ENCODE data around the gene CFL2.
"Not testable (repeated sequence)": the region's sequence is repeated elsewhere in the genome, so short reads cannot be mapped to it uniquely, and the experiment has no call there.

CFL2 gene

DNA sequence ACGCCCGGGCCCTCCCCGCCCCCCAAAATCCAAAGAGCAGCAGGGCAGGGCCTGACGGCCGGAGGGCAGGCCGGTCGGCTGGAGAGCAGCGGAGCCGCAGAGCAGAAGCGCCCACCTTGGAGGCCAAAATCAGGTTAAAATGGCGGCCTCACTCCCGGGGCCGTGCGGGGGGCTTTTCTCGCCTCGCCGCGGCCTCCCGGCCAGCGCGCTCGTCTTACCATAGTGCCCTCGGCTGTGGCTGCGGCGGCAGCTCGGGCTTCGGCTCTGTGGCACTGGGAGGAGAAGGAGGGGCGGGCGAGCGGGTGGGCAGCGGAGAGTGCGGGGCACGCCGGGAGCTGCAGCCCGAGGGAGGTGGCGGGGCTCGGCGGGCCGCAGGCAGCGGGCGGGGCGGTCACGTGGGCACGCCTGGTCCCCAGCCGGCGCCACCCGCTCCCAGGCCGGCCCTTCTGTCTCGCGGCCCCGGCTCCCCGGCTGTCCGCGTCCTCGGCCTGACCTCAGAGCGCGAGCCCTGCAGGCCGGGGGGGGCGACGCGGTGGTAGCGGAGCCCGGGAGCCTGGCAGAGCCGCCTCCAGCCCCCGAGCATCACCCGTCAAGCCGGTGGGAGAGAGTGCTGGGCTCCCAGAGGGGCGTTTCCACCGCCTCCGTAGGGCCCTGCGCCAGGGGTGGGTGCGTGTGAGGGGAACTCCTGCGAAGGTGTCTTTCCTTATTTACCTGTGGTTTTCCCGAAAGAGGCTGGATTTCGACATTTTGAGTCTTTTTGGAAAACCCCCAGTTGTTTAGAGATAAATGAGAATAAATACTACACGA, at the start of gene CFL2:
TSS of gene CFL2 (minus strand) at position 274 of the 807 bp plus-strand sequence. CDS start at position 221, 53 bp downstream.
- peak within 1 kb of the TSS; percentile 88 for H3K27ac Mint-ChIP-seq
- H3K27me3 Mint-ChIP-seq (ENCODE audit: low read depth): peaks cover 15% of the 10 kb centered on the region
- H3K9me3 Mint-ChIP-seq: no peaks in the 10 kb centered on the region
- H3K4me3 Mint-ChIP-seq: peak within 1 kb of the TSS; percentile 92
- peak; percentile 70 for DNase-seq (ENCODE audit: low spot score)
- peaks cover 8% of the 10 kb centered on the region for H3K36me3 Mint-ChIP-seq (ENCODE audit: low read depth)
- H3K4me1 Mint-ChIP-seq (ENCODE audit: low read depth): peaks cover 25% of the 10 kb centered on the region

DNA sequence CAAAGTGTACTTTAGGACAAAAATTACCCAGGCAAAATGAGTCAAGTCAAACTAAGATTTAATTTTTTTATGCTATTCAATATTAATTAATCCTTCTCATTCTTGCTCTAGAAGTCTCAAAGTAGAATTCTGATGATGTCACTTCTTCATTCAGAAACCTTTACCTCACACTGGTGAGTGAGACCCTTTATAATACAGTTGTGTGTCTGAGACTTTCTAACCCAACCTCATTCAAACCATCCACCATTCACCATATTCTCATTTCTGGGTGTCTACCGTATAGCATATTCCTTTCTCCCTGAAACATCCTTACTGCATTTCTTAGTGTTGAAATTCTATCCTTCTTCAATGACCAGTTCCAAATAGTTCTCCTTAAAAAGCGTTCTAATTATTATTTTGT, 40.8 kb upstream of the CFL2 start:
- no peaks in the 10 kb centered on the region for H3K4me1 Mint-ChIP-seq (ENCODE audit: low read depth)
- H3K4me3 Mint-ChIP-seq: no peak overlapping the region
- no peaks in the 10 kb centered on the region for H3K27me3 Mint-ChIP-seq (ENCODE audit: low read depth)
- no peak for DNase-seq (ENCODE audit: low spot score)
- H3K36me3 Mint-ChIP-seq (ENCODE audit: low read depth): peaks cover 35% of the 10 kb centered on the region
- no peak overlapping the region for H3K27ac Mint-ChIP-seq
- no peaks in the 10 kb centered on the region for H3K9me3 Mint-ChIP-seq

DNA sequence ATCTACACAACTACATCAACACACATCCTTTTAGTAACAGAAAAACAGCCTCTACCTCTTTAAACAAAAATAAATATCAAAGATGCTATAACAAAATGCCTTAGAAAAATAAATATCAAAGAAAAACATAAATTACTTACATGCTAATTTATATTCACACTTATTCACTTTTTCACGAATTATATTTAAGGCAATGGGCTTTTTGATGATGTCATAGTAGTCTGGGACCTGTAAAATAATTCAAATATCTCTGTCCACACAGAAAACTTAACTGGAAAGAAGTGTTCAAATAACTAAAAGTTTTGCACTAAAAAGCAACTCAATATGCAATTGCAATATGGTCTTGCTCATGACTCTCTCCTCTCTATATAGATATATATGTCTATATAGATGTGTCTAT, 40.3 kb upstream of the CFL2 start:
- H3K4me1 Mint-ChIP-seq (ENCODE audit: low read depth): no peaks in the 10 kb centered on the region
- H3K27me3 Mint-ChIP-seq (ENCODE audit: low read depth): no peaks in the 10 kb centered on the region
- DNase-seq (ENCODE audit: low spot score): no peak
- H3K9me3 Mint-ChIP-seq: no peaks in the 10 kb centered on the region
- H3K36me3 Mint-ChIP-seq (ENCODE audit: low read depth): peaks cover 31% of the 10 kb centered on the region
- no peak overlapping the region for H3K27ac Mint-ChIP-seq
- H3K4me3 Mint-ChIP-seq: no peak overlapping the region

DNA sequence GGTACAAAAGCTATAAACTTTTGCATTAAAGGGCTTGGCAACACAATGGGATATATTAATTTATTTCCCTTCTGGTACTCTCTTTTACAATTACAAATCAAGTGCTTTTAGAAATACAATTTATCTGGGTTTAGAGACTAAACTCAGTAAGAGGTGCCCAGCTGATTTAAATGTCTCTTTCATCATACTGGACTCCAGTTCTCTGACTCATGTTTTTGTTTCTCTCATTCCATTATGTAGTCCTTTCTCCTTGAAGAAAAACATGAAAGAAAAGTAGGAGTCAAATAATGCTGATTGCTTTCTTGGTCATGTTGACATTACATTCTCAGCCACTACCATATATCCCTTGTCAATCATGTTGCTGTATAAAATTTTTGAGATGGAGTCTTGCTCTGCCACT, 36.3 kb upstream of the CFL2 start:
- Mint-ChIP-seq H3K9me3 (no peaks in the 10 kb centered on the region), H3K36me3 (ENCODE audit: low read depth) (peaks cover 24% of the 10 kb centered on the region), H3K27ac (no peak overlapping the region), H3K4me1 (ENCODE audit: low read depth) (no peaks in the 10 kb centered on the region), H3K27me3 (ENCODE audit: low read depth) (no peaks in the 10 kb centered on the region), H3K4me3 (no peak overlapping the region)
- no peak for DNase-seq (ENCODE audit: low spot score)

DNA sequence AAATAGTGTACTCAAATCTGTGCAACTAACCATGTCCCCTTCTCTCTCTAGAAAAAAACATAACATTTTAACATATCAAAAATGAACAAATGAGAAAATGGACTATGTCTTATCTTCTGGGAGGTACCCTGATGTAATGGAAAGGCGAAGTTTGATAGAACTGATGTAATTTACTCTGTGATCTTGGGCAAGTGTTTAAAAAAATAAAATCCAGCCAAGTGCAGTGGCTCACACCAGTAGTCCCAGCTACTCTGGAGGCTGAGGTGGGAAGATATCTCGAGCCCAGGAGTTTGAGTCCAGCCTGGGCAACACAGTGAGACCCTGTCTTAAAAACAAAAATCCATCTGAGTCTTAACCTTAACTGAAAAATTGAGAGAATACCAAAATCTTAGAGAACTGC, 35.8 kb upstream of the CFL2 start:
- Mint-ChIP-seq H3K36me3 (ENCODE audit: low read depth) (peaks cover 19% of the 10 kb centered on the region), H3K27ac (no peak overlapping the region), H3K9me3 (no peaks in the 10 kb centered on the region), H3K4me1 (ENCODE audit: low read depth) (no peaks in the 10 kb centered on the region), H3K27me3 (ENCODE audit: low read depth) (no peaks in the 10 kb centered on the region), H3K4me3 (no peak overlapping the region)
- no peak for DNase-seq (ENCODE audit: low spot score)

DNA sequence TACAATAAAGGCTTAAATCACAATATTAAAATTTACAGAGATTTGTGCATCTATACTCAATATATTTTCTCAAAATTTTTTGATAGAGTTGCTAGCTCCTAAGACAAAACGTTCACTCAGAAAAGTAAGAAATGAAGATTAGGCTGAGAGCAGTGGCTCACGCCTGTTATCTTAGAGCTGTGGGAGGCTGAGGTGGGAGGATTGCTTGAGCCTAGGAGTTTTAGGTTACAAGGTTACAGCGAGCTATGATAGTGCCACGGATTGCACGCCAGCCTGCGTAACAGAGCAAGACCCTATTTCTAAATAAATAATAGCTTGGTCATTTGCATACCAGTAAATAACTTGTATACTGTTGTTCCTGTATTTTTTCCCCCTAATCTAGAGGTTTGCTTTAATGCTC, 35.0 kb upstream of the CFL2 start:
- no peak for DNase-seq (ENCODE audit: low spot score)
- Mint-ChIP-seq H3K27me3 (ENCODE audit: low read depth) (no peaks in the 10 kb centered on the region), H3K4me3 (no peak overlapping the region), H3K27ac (no peak overlapping the region), H3K9me3 (no peaks in the 10 kb centered on the region), H3K4me1 (ENCODE audit: low read depth) (no peaks in the 10 kb centered on the region), H3K36me3 (ENCODE audit: low read depth) (peaks cover 15% of the 10 kb centered on the region)

DNA sequence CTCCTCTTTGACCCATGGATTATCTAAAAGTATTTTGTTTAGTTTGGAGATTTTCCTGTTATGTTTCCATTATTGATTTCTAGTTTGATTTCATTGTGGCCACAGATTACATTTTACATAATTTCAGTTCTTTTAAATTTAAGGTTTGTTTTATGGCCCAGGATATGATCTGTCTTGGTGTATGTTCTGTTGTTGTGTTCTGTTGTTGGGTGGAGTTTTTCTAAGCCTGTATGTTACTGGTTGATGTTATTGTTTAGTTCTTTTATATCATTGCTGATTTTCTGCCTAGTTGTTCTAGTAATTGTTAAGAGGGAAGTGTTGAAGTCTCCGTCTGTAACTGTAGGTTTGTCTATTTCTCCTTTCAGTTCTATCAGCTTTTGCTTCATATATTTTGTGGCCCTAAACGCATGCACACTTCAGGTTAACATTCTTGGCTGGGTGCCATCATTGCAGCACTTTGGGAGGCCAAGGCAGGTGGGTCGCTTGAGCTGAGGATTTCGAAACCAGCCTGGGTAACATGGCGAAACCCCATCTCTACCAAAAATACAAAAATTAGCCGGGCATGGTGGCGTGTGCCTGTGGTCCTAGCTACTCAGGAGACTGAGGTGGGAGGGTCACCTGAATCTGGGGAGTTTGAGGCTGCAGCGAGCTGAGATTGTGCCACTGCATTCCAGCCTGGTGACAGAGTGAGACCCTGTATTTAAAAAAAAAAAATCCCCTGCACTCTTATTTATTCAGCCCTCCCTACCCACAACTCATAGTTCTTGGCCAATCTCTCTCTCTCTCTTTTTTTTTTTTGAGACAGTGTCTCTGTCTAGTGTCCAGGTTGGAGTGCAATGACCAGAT, 28.1 kb upstream of the CFL2 start:
- no peak for DNase-seq (ENCODE audit: low spot score)
- peaks cover 10% of the 10 kb centered on the region for H3K4me1 Mint-ChIP-seq (ENCODE audit: low read depth)
- H3K27me3 Mint-ChIP-seq (ENCODE audit: low read depth): no peaks in the 10 kb centered on the region
- H3K9me3 Mint-ChIP-seq: no peaks in the 10 kb centered on the region
- H3K36me3 Mint-ChIP-seq (ENCODE audit: low read depth): no peaks in the 10 kb centered on the region
- no peak overlapping the region for H3K4me3 Mint-ChIP-seq
- no peak overlapping the region for H3K27ac Mint-ChIP-seq

DNA sequence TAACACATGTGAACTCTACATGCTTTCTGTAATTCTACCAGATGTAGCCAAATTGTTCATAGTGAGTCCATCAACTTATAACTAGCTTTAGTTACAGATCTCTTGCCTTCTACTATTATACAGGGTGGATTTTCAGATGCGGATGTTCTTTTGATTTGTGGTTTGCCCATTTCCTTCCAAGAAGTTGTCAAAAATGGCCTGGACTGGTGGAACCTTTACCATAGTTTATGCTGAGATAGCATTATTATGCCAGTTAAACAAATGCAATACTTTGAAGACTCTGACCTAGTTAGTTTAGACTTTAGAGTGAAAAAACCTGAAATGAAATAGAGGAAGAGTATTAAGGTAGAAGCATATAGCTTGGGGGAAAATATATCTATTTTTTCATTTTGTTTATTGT, 27.4 kb upstream of the CFL2 start:
- Mint-ChIP-seq H3K36me3 (ENCODE audit: low read depth) (no peaks in the 10 kb centered on the region), H3K27me3 (ENCODE audit: low read depth) (no peaks in the 10 kb centered on the region), H3K4me3 (no peak overlapping the region), H3K9me3 (no peaks in the 10 kb centered on the region), H3K4me1 (ENCODE audit: low read depth) (peaks cover 10% of the 10 kb centered on the region), H3K27ac (no peak overlapping the region)
- no peak for DNase-seq (ENCODE audit: low spot score)

DNA sequence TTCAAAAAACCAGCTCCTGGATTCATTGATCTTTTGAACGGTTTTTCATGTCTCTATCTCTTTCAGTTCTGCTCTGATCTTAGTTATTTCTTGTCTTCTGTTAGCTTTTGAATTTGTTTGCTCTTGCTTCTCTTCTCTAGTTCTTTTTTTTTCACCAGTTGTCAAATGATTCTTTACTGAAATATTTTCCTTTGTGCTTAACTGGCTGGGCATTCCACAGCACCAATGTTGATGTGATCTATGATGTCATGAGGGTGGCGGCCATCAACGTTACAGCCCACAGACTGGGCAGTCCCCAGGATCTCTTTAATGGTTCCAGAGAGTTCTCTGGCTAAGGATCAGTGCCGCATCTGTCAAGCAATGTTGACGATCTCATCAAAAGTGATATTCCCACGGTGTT, 25.7 kb upstream of the CFL2 start:
- H3K9me3 Mint-ChIP-seq; H3K36me3 Mint-ChIP-seq (ENCODE audit: low read depth); H3K4me3 Mint-ChIP-seq; H3K27ac Mint-ChIP-seq; DNase-seq (ENCODE audit: low spot score); H3K27me3 Mint-ChIP-seq (ENCODE audit: low read depth): not testable (repeated sequence)
- H3K4me1 Mint-ChIP-seq (ENCODE audit: low read depth): peaks cover 10% of the 10 kb centered on the region

DNA sequence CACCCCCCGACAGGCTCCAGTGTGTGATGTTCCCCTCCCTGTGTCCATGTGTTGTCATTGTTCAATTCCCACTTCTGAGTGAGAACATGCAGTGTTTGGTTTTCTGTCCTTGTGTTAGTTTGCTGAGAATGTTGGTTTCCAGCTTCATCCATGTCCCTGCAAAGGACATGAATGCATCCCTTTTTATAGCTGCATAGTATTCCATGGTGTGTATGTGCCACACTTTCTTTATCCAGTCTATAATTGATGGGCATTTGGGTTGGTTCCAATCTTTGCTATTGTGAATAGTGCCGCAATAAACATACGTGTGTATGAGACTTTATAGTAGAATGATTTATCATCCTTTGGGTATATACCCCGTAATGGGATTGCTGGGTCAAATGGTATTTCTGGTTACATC, 22.7 kb upstream of the CFL2 start:
- H3K27me3 Mint-ChIP-seq (ENCODE audit: low read depth); H3K36me3 Mint-ChIP-seq (ENCODE audit: low read depth); H3K9me3 Mint-ChIP-seq; H3K4me3 Mint-ChIP-seq; H3K27ac Mint-ChIP-seq; H3K4me1 Mint-ChIP-seq (ENCODE audit: low read depth); DNase-seq (ENCODE audit: low spot score): not testable (repeated sequence)

DNA sequence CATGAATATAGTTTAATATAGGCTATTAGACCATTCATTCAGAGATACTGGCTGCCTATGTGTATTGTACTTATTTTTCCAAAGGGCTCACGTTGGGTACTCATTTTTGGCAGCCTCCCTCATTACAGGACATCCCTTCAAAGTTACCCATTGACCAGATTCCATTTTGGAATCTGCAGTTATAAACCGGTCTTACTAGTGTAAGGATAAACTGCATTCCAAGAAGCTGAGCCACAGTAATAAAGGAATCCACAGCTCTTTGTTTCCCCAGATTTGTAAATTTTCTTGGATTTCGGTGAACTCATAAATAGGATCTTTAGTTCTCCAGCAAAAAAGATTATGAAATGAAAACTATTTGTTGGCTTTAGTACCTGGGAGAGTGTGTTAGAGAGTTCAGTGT, 18.9 kb upstream of the CFL2 start:
- Mint-ChIP-seq H3K4me1 (ENCODE audit: low read depth) (no peaks in the 10 kb centered on the region), H3K27me3 (ENCODE audit: low read depth) (peaks cover 11% of the 10 kb centered on the region), H3K4me3 (no peak overlapping the region), H3K36me3 (ENCODE audit: low read depth) (no peaks in the 10 kb centered on the region), H3K9me3 (no peaks in the 10 kb centered on the region), H3K27ac (no peak overlapping the region)
- DNase-seq (ENCODE audit: low spot score): no peak

DNA sequence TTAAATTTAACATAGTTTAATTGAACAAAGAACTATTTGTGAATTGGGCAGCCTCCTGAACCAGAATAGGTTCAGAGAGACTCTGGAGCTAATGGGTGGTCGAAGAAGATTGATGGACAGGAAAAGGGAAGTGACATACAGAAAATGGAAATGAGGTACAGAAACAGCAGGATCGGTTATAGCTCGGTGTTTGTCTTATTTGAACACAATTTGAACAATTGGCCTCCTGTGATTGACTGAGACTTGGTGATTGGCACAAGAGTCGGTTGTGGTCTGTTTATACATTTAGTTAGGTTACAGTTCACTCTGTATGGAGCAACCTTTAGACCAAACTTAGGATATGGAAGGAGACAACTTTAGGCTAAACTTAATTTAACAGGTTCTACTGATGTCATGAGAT, 18.4 kb upstream of the CFL2 start:
- Mint-ChIP-seq H3K4me1 (ENCODE audit: low read depth) (no peaks in the 10 kb centered on the region), H3K27ac (no peak overlapping the region), H3K36me3 (ENCODE audit: low read depth) (no peaks in the 10 kb centered on the region)

DNA sequence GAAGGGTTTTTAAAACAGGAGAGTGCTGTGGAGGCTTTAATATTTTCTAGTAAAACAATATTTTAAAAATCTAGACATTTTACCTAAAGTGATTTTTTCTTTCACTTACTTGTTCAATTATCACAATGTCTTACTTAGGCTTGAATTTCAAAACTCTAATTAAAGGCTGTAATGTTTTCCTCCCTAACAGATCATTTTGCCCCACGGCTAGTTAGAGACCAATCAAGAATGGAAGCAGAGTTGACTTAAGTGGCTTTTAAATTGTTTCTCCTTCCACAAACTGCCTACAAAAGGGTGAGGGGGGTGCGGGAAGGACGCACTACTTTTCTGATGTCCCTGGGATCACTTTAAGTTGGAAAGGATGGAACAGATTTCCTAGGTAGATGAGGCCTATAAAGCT, 9.5 kb upstream of the CFL2 start:
- DNase-seq (ENCODE audit: low spot score): no peak
- no peaks in the 10 kb centered on the region for H3K36me3 Mint-ChIP-seq (ENCODE audit: low read depth)
- H3K27ac Mint-ChIP-seq: no peak overlapping the region
- no peak overlapping the region for H3K4me3 Mint-ChIP-seq
- peaks cover 20% of the 10 kb centered on the region for H3K27me3 Mint-ChIP-seq (ENCODE audit: low read depth)
- no peaks in the 10 kb centered on the region for H3K9me3 Mint-ChIP-seq
- H3K4me1 Mint-ChIP-seq (ENCODE audit: low read depth): peaks cover 7% of the 10 kb centered on the region

More for the DNA sequence above, 18.4 kb upstream of the CFL2 start:
- no peaks in the 10 kb centered on the region for H3K9me3 Mint-ChIP-seq
- peaks cover 11% of the 10 kb centered on the region for H3K27me3 Mint-ChIP-seq (ENCODE audit: low read depth)
- no peak overlapping the region for H3K4me3 Mint-ChIP-seq
- DNase-seq (ENCODE audit: low spot score): no peak

DNA sequence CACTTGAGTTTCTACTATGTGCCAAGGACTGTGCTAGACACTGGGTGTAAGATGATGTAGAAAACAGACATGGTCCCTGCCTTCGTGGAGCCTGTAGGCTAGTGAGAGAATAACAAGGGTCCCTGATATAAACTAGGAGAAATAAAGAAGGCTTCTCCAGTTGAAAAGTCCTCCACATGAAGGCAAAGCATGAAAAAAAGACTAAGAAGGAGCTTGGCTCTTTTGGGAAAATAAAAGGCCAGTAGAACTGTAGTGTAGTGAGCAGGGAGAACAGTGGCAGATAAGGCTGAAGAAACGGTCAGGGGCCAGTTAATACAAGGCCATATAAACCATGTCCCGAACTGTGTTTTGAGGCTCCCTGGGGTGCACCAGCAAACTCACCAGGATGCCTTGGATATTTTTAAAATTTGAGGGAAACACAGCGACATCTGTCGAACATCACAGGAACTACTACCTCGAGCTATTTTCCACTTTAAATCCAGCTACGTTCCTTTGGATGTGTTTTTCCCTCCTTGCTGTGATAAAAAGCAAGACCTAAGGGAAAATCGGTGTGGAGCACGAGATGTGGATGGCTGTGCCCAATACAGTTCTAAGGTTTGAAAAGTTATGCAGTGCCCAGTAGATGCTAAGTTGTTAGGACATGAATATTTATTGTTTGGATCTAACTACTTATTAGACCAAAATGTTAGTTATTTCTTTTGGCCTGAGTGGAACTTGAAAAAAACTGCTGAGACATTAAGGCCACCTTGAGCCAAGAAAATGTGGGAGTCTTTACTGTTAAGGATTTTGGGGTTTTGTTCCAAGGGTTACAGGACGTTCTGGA, 8.5 kb upstream of the CFL2 start:
- Mint-ChIP-seq H3K36me3 (ENCODE audit: low read depth) (no peaks in the 10 kb centered on the region), H3K9me3 (no peaks in the 10 kb centered on the region), H3K4me1 (ENCODE audit: low read depth) (peaks cover 11% of the 10 kb centered on the region), H3K27me3 (ENCODE audit: low read depth) (peaks cover 23% of the 10 kb centered on the region), H3K4me3 (no peak overlapping the region), H3K27ac (no peak overlapping the region)
- DNase-seq (ENCODE audit: low spot score): peak; percentile 13
